ENCODE data around the gene IFT43. TPM values are rescaled to one million over a fixed set of nuclear protein-coding genes. Genes with fewer than 3 reads are reported as not detected.

Gene IFT43
- total RNA-seq, 1 experiment from 2014 or later: 98.8 TPM

GRCh38 chr14:76024211-76024907 is 38.8 kb downstream of the IFT43 start:
- no peak for TF ChIP-seq CTCF (conservative IDR thresholded peaks at IDR 0.05)
- no peak for TF ChIP-seq EZH2 (IDR thresholded peaks at IDR 0.05; ENCODE audit: low read depth)

GRCh38 chr14:76034566-76034965 is 49.0 kb downstream of the IFT43 start:
- no TSS peak for BruUV-seq (replicated peaks)
- Histone ChIP-seq H3K4me3 (no peak overlapping the region), H3K79me2 (ENCODE audit: low read depth) (no peaks in the 10 kb centered on the region), H3K9me3 (ENCODE audit: insufficient read depth, low read depth) (no peaks in the 10 kb centered on the region), H3F3A (ENCODE audit: insufficient read depth, low read depth) (no peaks in the 10 kb centered on the region), H3K27ac (no peak overlapping the region), H3K9me2 (ENCODE audit: insufficient read depth) (no peaks in the 10 kb centered on the region), H2AFZ (no peak overlapping the region), H3K36me3 (ENCODE audit: low read depth) (peaks cover 11% of the 10 kb centered on the region), H3K4me1 (replicated peaks; ENCODE audit: insufficient read depth) (no peaks in the 10 kb centered on the region), H3K4me2 (no peak overlapping the region), H3K27me3 (ENCODE audit: insufficient read depth, low read depth) (no peaks in the 10 kb centered on the region), H4K20me1 (ENCODE audit: insufficient read depth) (peaks cover 23% of the 10 kb centered on the region)
- DNase-seq: no peak
- ChIA-PET POLR2A (ENCODE audit: unreplicated experiment) (no interaction called here), CTCF (no interaction called here)
- intact Hi-C loops (cut with micrococcal nuclease; ENCODE audit: unreplicated experiment): no loop called here
- no peak for TF ChIP-seq CTCF (conservative IDR thresholded peaks at IDR 0.05)
- TF ChIP-seq EZH2 (IDR thresholded peaks at IDR 0.05; ENCODE audit: low read depth): no peak

More at GRCh38 chr14:76024211-76024907, 38.8 kb downstream of the IFT43 start:
- Histone ChIP-seq H3K27me3 (ENCODE audit: insufficient read depth, low read depth) (no peaks in the 10 kb centered on the region), H4K20me1 (ENCODE audit: insufficient read depth) (peaks cover 3% of the 10 kb centered on the region; the same call in 1 of the 2 replicates), H3K36me3 (ENCODE audit: low read depth) (peaks cover 58% of the 10 kb centered on the region), H3K4me3 (no peak overlapping the region), H3K4me2 (no peak overlapping the region), H2AFZ (no peak overlapping the region), H3K79me2 (ENCODE audit: low read depth) (no peaks in the 10 kb centered on the region), H3K9me2 (ENCODE audit: insufficient read depth) (no peaks in the 10 kb centered on the region), H3F3A (ENCODE audit: insufficient read depth, low read depth) (no peaks in the 10 kb centered on the region), H3K27ac (no peak overlapping the region), H3K9me3 (ENCODE audit: insufficient read depth, low read depth) (peaks cover 7% of the 10 kb centered on the region), H3K4me1 (replicated peaks; ENCODE audit: insufficient read depth) (no peaks in the 10 kb centered on the region)
- intact Hi-C loops (cut with micrococcal nuclease; ENCODE audit: unreplicated experiment): no loop called here
- DNase-seq: no peak
- CTCF ChIA-PET: no interaction called here
- no TSS peak for BruUV-seq (replicated peaks)
- POLR2A ChIA-PET (ENCODE audit: unreplicated experiment): no interaction called here

- Histone ChIP-seq H3K4me3 (no peak overlapping the region), H4K20me1 (ENCODE audit: insufficient read depth) (peaks cover 31% of the 10 kb centered on the region), H3K27me3 (ENCODE audit: insufficient read depth, low read depth) (no peaks in the 10 kb centered on the region), H3K9me3 (ENCODE audit: insufficient read depth, low read depth) (no peaks in the 10 kb centered on the region), H3K4me1 (replicated peaks; ENCODE audit: insufficient read depth) (no peaks in the 10 kb centered on the region), H3F3A (ENCODE audit: insufficient read depth, low read depth) (no peaks in the 10 kb centered on the region), H3K36me3 (ENCODE audit: low read depth) (no peaks in the 10 kb centered on the region), H3K27ac (no peak overlapping the region), H3K4me2 (no peak overlapping the region), H3K79me2 (ENCODE audit: low read depth) (no peaks in the 10 kb centered on the region), H3K9me2 (ENCODE audit: insufficient read depth) (no peaks in the 10 kb centered on the region), H2AFZ (no peak overlapping the region)
- no TSS peak for BruUV-seq (replicated peaks)
- intact Hi-C loops (cut with micrococcal nuclease; ENCODE audit: unreplicated experiment): no loop called here
- CTCF ChIA-PET: no interaction called here
- no peak for TF ChIP-seq CTCF (conservative IDR thresholded peaks at IDR 0.05)
- no peak for TF ChIP-seq EZH2 (IDR thresholded peaks at IDR 0.05; ENCODE audit: low read depth)
- DNase-seq: no peak
- POLR2A ChIA-PET (ENCODE audit: unreplicated experiment): no interaction called here
These were observed 55.1 kb downstream of the IFT43 start for GRCh38 chr14:76040704-76041103.

Measured in PC-9 (cell line).